ENCODE results near the gene VAMP7.

VAMP7 gene

Small RNAs within 50 kb of the gene (small RNA-seq; reads per million reads assigned to genes)
- gene DPH3P2: 0 reads per million in 2 experiments

Data from SK-N-DZ (cell line).